Retinal pigment epithelial cell (primary cell): Measurements from ENCODE around the gene GNG7.
"Not testable (repeated sequence)": the region's sequence is repeated elsewhere in the genome, so short reads cannot be mapped to it uniquely, and the experiment has no call there.

Experiments used
- DNase-seq: peaks from one replicate; pipeline ENCODE4 v3.0.0-alpha.2; 2010; ENCODE audit warnings: low read depth
- H3K4me3 ChIP-seq: 2 replicates; pipeline ENCODE4 v1.5.1; 2011; ENCODE audit warnings: mild to moderate bottlenecking, low read length, control low read depth, moderate library complexity
- TF ChIP-seq, protein P1 (sequence below): conservative IDR thresholded peaks from 2 replicates; pipeline ENCODE4 v1.5.1; 2011; ENCODE audit warnings: low read depth, low read length, control low read depth, inconsistent platforms

GNG7 gene

GRCh38 chr19:2546128-2547032, 156.1 kb downstream of the GNG7 start:
- no peak for DNase-seq
- TF ChIP-seq, protein P1, sequence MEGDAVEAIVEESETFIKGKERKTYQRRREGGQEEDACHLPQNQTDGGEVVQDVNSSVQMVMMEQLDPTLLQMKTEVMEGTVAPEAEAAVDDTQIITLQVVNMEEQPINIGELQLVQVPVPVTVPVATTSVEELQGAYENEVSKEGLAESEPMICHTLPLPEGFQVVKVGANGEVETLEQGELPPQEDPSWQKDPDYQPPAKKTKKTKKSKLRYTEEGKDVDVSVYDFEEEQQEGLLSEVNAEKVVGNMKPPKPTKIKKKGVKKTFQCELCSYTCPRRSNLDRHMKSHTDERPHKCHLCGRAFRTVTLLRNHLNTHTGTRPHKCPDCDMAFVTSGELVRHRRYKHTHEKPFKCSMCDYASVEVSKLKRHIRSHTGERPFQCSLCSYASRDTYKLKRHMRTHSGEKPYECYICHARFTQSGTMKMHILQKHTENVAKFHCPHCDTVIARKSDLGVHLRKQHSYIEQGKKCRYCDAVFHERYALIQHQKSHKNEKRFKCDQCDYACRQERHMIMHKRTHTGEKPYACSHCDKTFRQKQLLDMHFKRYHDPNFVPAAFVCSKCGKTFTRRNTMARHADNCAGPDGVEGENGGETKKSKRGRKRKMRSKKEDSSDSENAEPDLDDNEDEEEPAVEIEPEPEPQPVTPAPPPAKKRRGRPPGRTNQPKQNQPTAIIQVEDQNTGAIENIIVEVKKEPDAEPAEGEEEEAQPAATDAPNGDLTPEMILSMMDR, result no peak
- H3K4me3 ChIP-seq, result no peak overlapping the region

DNA sequence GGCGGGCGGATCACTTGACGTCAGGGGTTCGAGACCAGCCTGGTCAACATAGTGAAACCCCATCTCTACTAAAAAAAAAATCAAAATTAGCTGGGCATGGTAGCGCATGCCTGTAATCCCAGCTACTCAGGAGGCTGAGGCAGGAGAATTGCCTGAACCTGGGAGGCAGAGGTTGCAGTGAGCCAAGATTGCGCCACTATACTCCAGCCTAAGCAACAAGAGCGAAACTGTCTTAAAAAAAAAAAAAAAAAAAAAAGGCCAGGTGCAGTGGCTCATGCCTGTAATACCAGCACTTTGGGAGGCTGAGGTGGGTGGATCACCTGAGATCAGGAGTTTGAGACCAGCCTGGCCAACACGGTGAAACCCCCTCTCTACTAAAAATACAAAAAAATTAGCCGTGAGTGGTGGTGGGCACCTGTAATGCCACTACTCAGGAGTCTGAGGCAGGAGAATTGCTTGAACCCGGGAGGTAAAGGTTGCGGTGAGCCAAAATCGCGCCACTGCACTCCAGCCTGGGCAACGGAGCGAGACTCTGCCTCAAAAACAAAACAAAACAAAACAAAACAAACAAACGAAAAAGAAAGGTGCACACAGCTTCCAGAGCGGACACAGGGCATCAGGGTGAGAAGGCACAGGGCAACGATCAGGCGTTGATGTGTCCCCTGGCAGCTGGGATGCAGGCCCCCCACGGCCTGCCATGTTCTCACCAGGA, 156.9 kb downstream of the GNG7 start:
- not testable (repeated sequence) for DNase-seq, H3K4me3 ChIP-seq

DNA sequence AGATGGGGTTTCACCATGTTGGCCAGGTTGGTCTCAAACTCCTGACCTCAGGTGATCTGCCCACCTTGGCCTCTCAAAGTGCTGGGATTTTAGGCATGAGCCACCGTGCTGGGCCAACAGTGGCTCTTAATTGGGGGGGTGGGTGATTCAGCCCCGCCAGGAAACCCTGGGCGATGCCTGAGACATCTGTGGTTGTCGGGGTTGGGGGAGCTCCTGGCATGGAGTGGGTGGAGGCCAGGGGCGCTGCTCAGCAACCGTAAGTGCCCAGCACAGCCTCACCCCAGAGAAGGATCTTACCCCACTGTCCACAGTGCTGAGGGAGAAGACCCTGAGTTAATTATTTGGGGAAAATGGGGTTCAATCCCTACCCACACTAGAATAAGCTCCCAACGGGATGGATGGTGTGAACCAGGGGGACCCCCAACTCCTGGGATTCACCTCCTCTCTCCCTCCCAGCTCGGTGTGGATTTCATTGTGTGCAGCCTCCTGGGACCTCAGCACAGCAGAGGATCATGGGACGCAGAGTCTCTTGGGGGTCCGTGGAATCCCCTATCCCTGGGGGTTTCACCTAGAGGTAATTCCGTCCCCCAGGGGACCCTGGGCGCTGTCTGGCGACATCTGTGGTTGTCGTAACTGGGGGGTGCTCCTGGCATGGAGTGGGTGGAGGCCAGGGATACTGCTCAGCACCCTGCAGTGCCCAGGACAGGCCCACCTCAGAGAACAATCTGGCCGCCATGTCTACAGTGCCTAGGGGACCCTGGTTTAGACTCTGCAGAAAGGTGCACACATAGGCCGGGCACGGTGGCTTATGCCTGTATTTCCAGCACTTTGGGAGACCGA, 157.7 kb downstream of the GNG7 start:
- H3K4me3 ChIP-seq, result no peak overlapping the region
- DNase-seq, result no peak
- TF ChIP-seq, protein P1, result no peak

- TF ChIP-seq, protein P1, result peak; percentile 42
- H3K4me3 ChIP-seq, result no peak overlapping the region
- peak; percentile 98 for DNase-seq
Measured at GRCh38 chr19:2543463-2544442, 158.7 kb downstream of the GNG7 start.

DNA sequence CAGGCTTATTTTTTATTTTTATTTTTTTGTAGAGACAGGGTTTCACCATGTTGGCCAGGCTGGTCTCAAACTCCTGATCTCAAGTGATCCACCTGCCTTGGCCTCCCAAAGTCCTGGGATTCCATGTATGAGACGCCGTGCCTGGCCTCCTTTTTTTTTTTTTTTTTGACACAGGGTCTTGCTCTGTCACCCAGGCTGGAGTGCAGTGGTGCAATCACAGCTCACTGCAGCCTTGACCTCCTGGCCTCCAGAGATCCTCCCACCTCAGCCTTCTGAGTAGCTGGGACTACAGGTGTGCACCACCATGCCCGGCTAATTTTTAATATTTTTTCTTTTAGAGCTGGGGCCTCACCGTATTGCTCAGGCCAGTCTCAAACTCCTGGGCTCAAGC, 159.4 kb downstream of the GNG7 start:
- DNase-seq, H3K4me3 ChIP-seq: not testable (repeated sequence)

DNA sequence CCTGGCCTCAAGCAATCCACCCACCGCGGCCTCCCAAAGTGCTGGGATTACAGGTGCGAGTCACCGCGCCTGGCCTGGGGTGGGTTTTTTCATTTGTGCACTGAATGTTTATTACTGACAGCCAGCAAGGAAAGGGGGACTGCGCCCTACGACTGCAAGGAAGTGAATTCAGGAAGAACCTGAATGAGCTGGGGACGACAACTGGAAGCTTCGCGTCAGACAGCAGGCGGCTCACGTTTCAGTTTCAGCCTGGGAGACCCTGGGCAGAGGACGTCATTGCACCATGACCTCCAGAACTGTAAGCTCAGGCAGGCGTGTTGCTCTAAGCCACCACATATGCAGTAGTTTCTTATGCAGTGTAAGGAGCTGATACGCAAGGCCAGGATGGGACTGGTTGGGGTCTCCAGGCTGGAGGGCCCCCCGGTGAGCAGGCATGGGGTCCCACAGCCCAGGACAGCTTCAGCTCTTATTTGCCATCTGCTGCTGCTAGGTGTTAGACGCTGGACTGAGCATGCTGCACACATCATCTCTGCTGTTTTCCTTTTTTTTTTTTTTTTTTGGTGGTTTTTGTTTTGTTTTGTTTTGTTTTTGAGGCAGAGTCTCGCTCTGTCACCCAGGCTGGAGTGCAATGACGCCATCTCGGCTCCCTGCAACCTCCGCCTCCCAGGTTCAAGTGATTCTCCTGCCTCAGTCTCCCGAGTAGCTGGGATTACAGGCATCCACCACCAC, 160.0 kb downstream of the GNG7 start:
- TF ChIP-seq, protein P1, result no peak
- no peak overlapping the region for H3K4me3 ChIP-seq
- peak; percentile 77 for DNase-seq
